GM12878 (cell line): ENCODE data around the gene EPAS1.

Experiments
- CREM ChIP-seq: IDR thresholded peaks from 2 replicates; pipeline ENCODE4 v1.6.1; 2014; ENCODE audit warnings: antibody characterized with exemption, low read depth
- DPF2 ChIP-seq: fragments of 450-650 bp; IDR thresholded peaks from 2 replicates; pipeline ENCODE4 v1.6.1; 2017; ENCODE audit warnings: mild to moderate bottlenecking
- ESRRA ChIP-seq: IDR thresholded peaks from 2 replicates; pipeline ENCODE4 v1.6.1; 2012; ENCODE audit warnings: mild to moderate bottlenecking, low read length, improper control_type of control experiment
- MYB ChIP-seq: fragments of 150-350 bp; IDR thresholded peaks from 2 replicates; pipeline ENCODE4 v1.6.1; 2014; ENCODE audit warnings: mild to moderate bottlenecking, low read depth, low read length, borderline replicate concordance
- MYC ChIP-seq: IDR thresholded peaks from 2 replicates; pipeline ENCODE4 v1.6.1; 2011; ENCODE audit warnings: mild to moderate bottlenecking, low read length, moderate library complexity, inconsistent platforms; ENCODE audit not compliant: insufficient read depth, insufficient replicate concordance, insufficient read length, severe bottlenecking
- POLR2A ChIP-seq: IDR thresholded peaks from 2 replicates; pipeline ENCODE4 v1.6.1; 2011; ENCODE audit warnings: low read depth, mild to moderate bottlenecking, low read length
- RBBP5 ChIP-seq: fragments of 200-600 bp; sonication (generic); conservative IDR thresholded peaks from 2 replicates; pipeline ENCODE4 v1.6.1; 2016
- SIX5 ChIP-seq: IDR thresholded peaks from 2 replicates; pipeline ENCODE4 v1.6.1; 2011; ENCODE audit warnings: mild to moderate bottlenecking, low read depth, low read length, moderate library complexity; ENCODE audit not compliant: severe bottlenecking
- SUPT20H ChIP-seq: IDR thresholded peaks from 2 replicates; pipeline ENCODE4 v1.6.1; 2011; ENCODE audit warnings: low read depth, mild to moderate bottlenecking, low read length, moderate library complexity, borderline replicate concordance; ENCODE audit not compliant: control insufficient read depth
- TF ChIP-seq, protein P1 (sequence below): IDR thresholded peaks from 2 replicates; pipeline ENCODE4 v1.6.1; 2011; ENCODE audit warnings: low read depth, low read length, improper control_type of control experiment, borderline replicate concordance
- TF ChIP-seq, protein P2 (sequence below): IDR thresholded peaks from 2 replicates; pipeline ENCODE4 v1.6.1; 2012; ENCODE audit warnings: low read length, inconsistent platforms
- TF ChIP-seq, protein P3 (sequence below): fragments of 450-650 bp; formaldehyde crosslinking; IDR thresholded peaks from 2 replicates; pipeline ENCODE4 v1.4.0; 2020; ENCODE audit warnings: mild to moderate bottlenecking, moderate library complexity
- TF ChIP-seq, protein P4 (sequence below): IDR thresholded peaks from 2 replicates; pipeline ENCODE4 v1.6.1; 2012; ENCODE audit warnings: mild to moderate bottlenecking, low read depth, low read length
- TF ChIP-seq, protein P5 (sequence below): IDR thresholded peaks from 2 replicates; pipeline ENCODE4 v1.6.1; 2011; ENCODE audit warnings: borderline replicate concordance, low read depth, mild to moderate bottlenecking, moderate library complexity, low read length; ENCODE audit not compliant: insufficient read depth, poor library complexity, severe bottlenecking

DNA sequence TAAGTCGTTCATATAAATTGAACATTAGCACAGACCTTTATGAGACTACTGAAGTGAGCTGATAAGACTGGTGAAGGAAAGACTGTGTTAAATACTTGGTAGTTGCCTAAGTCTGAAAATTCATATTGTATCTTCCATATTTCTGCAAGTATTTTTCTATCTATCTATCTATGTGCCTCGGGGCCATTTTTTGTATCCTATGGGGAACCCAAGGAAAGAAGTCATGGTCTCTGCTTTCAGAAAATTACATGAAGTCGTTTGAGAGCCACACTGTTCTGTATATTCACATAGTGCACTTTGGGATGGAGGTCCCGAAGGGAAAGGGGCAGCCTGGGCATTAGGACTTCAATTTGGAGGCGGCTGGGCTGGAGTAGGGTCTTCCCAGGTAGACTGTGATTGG is 89.6 kb downstream of the EPAS1 start:
- TF ChIP-seq ESRRA (no peak), RBBP5 (no peak), MYB (no peak), MYC (no peak), SIX5 (no peak), CREM (no peak), DPF2 (no peak), SUPT20H (no peak), POLR2A (no peak)
- TF ChIP-seq, protein P1, sequence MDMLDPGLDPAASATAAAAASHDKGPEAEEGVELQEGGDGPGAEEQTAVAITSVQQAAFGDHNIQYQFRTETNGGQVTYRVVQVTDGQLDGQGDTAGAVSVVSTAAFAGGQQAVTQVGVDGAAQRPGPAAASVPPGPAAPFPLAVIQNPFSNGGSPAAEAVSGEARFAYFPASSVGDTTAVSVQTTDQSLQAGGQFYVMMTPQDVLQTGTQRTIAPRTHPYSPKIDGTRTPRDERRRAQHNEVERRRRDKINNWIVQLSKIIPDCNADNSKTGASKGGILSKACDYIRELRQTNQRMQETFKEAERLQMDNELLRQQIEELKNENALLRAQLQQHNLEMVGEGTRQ, result no peak
- TF ChIP-seq, protein P2, sequence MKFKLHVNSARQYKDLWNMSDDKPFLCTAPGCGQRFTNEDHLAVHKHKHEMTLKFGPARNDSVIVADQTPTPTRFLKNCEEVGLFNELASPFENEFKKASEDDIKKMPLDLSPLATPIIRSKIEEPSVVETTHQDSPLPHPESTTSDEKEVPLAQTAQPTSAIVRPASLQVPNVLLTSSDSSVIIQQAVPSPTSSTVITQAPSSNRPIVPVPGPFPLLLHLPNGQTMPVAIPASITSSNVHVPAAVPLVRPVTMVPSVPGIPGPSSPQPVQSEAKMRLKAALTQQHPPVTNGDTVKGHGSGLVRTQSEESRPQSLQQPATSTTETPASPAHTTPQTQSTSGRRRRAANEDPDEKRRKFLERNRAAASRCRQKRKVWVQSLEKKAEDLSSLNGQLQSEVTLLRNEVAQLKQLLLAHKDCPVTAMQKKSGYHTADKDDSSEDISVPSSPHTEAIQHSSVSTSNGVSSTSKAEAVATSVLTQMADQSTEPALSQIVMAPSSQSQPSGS, result no peak
- TF ChIP-seq, protein P3, sequence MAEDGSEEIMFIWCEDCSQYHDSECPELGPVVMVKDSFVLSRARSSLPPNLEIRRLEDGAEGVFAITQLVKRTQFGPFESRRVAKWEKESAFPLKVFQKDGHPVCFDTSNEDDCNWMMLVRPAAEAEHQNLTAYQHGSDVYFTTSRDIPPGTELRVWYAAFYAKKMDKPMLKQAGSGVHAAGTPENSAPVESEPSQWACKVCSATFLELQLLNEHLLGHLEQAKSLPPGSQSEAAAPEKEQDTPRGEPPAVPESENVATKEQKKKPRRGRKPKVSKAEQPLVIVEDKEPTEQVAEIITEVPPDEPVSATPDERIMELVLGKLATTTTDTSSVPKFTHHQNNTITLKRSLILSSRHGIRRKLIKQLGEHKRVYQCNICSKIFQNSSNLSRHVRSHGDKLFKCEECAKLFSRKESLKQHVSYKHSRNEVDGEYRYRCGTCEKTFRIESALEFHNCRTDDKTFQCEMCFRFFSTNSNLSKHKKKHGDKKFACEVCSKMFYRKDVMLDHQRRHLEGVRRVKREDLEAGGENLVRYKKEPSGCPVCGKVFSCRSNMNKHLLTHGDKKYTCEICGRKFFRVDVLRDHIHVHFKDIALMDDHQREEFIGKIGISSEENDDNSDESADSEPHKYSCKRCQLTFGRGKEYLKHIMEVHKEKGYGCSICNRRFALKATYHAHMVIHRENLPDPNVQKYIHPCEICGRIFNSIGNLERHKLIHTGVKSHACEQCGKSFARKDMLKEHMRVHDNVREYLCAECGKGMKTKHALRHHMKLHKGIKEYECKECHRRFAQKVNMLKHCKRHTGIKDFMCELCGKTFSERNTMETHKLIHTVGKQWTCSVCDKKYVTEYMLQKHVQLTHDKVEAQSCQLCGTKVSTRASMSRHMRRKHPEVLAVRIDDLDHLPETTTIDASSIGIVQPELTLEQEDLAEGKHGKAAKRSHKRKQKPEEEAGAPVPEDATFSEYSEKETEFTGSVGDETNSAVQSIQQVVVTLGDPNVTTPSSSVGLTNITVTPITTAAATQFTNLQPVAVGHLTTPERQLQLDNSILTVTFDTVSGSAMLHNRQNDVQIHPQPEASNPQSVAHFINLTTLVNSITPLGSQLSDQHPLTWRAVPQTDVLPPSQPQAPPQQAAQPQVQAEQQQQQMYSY (CRISPR knock-in tag), result no peak
- TF ChIP-seq, protein P4, sequence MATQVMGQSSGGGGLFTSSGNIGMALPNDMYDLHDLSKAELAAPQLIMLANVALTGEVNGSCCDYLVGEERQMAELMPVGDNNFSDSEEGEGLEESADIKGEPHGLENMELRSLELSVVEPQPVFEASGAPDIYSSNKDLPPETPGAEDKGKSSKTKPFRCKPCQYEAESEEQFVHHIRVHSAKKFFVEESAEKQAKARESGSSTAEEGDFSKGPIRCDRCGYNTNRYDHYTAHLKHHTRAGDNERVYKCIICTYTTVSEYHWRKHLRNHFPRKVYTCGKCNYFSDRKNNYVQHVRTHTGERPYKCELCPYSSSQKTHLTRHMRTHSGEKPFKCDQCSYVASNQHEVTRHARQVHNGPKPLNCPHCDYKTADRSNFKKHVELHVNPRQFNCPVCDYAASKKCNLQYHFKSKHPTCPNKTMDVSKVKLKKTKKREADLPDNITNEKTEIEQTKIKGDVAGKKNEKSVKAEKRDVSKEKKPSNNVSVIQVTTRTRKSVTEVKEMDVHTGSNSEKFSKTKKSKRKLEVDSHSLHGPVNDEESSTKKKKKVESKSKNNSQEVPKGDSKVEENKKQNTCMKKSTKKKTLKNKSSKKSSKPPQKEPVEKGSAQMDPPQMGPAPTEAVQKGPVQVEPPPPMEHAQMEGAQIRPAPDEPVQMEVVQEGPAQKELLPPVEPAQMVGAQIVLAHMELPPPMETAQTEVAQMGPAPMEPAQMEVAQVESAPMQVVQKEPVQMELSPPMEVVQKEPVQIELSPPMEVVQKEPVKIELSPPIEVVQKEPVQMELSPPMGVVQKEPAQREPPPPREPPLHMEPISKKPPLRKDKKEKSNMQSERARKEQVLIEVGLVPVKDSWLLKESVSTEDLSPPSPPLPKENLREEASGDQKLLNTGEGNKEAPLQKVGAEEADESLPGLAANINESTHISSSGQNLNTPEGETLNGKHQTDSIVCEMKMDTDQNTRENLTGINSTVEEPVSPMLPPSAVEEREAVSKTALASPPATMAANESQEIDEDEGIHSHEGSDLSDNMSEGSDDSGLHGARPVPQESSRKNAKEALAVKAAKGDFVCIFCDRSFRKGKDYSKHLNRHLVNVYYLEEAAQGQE, result no peak
- TF ChIP-seq, protein P5, sequence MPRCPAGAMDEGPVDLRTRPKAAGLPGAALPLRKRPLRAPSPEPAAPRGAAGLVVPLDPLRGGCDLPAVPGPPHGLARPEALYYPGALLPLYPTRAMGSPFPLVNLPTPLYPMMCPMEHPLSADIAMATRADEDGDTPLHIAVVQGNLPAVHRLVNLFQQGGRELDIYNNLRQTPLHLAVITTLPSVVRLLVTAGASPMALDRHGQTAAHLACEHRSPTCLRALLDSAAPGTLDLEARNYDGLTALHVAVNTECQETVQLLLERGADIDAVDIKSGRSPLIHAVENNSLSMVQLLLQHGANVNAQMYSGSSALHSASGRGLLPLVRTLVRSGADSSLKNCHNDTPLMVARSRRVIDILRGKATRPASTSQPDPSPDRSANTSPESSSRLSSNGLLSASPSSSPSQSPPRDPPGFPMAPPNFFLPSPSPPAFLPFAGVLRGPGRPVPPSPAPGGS, result no peak
